Ishikawa (cell line): Measurements from ENCODE around the gene GALR2.

Experiments
- CEBPB ChIP-seq: IDR thresholded peaks from 2 replicates; pipeline ENCODE4 v1.6.1; 2012
- CREB1 ChIP-seq: IDR thresholded peaks from 2 replicates; pipeline ENCODE4 v1.6.1; 2012; ENCODE audit warnings: low read depth
- EGR1 ChIP-seq: IDR thresholded peaks from 2 replicates; pipeline ENCODE4 v1.6.1; 2012
- EP300 ChIP-seq: IDR thresholded peaks from 2 replicates; pipeline ENCODE4 v1.6.1; 2012; ENCODE audit warnings: borderline replicate concordance
- MAX ChIP-seq: IDR thresholded peaks from 2 replicates; pipeline ENCODE4 v1.6.1; 2012
- TCF12 ChIP-seq: IDR thresholded peaks from 2 replicates; pipeline ENCODE4 v1.6.1; 2012; ENCODE audit warnings: low read depth
- YY1 ChIP-seq: IDR thresholded peaks from 2 replicates; pipeline ENCODE4 v1.6.1; 2012; ENCODE audit warnings: low read depth
- ZBTB7A ChIP-seq: IDR thresholded peaks from 2 replicates; pipeline ENCODE4 v1.6.1; 2012; ENCODE audit warnings: low read depth
- TF ChIP-seq, protein P1 (sequence below): IDR thresholded peaks from 2 replicates; pipeline ENCODE4 v1.6.1; 2012; ENCODE audit warnings: low read depth, mild to moderate bottlenecking

DNA sequence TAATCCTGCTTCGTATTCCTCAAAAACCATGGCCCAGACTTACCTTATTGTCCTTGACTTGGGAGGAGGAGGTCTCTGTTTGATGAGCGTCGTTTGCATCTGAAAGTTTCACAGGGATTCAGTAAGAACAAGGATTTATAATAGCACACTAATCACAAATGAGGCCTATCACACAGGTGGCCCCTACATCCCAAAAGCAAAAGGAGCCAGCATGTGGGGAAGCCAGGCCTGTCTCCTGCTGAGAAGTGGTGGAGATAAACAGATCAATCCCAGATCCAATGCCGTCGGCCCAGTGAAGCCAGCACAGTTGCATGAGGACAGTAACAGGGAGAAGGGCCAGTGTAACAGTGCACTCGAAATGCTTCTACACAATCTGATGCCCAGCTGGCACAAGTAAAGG lies 34.2 kb upstream of the GALR2 start:
- TF ChIP-seq, protein P1, sequence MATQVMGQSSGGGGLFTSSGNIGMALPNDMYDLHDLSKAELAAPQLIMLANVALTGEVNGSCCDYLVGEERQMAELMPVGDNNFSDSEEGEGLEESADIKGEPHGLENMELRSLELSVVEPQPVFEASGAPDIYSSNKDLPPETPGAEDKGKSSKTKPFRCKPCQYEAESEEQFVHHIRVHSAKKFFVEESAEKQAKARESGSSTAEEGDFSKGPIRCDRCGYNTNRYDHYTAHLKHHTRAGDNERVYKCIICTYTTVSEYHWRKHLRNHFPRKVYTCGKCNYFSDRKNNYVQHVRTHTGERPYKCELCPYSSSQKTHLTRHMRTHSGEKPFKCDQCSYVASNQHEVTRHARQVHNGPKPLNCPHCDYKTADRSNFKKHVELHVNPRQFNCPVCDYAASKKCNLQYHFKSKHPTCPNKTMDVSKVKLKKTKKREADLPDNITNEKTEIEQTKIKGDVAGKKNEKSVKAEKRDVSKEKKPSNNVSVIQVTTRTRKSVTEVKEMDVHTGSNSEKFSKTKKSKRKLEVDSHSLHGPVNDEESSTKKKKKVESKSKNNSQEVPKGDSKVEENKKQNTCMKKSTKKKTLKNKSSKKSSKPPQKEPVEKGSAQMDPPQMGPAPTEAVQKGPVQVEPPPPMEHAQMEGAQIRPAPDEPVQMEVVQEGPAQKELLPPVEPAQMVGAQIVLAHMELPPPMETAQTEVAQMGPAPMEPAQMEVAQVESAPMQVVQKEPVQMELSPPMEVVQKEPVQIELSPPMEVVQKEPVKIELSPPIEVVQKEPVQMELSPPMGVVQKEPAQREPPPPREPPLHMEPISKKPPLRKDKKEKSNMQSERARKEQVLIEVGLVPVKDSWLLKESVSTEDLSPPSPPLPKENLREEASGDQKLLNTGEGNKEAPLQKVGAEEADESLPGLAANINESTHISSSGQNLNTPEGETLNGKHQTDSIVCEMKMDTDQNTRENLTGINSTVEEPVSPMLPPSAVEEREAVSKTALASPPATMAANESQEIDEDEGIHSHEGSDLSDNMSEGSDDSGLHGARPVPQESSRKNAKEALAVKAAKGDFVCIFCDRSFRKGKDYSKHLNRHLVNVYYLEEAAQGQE = no peak
- TF ChIP-seq MAX (no peak), EP300 (no peak), EGR1 (no peak), CREB1 (no peak), YY1 (no peak), CEBPB (no peak), TCF12 (no peak), ZBTB7A (no peak)
